ENCODE data around the gene LRP8. TPM values are rescaled to one million over a fixed set of nuclear protein-coding genes. Genes with fewer than 3 reads are reported as not detected.

The LRP8 gene
- total and polyA plus RNA-seq, 2 of the 13 experiments (the other 11 are each of a cell fraction or from before 2014, with no cell fraction given), result 17.3 to 17.4 TPM

DNA sequence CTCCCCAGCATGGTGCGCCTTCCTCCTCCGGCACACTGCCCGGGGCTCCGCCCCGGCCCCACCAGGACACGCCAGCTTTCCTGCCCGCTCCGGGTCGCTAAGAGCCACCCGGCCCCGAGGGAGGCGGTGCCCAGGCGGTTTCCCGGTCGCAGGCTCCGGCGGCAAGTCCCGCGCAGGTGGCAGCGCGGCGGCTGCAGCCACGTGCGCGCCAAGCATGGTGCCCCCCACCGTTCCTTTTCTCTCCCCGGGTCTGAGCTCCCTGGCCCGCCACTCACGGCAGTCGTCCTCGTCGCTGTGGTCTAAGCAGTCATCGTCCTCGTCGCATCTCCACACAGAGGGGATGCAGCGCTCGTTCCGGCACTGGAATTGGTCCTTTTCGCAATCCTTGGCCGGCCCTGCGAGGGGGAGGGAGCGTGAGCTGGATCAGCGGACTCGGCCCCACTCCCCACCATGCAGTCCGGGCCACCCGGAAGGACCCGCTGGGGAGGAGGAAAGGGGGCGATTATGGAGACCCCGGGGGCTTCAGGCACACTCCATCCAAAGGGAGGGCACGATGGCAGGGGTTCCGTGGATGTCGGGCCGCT, 1.2 kb downstream of the LRP8 start (continued):
- TF ChIP-seq, protein P1, sequence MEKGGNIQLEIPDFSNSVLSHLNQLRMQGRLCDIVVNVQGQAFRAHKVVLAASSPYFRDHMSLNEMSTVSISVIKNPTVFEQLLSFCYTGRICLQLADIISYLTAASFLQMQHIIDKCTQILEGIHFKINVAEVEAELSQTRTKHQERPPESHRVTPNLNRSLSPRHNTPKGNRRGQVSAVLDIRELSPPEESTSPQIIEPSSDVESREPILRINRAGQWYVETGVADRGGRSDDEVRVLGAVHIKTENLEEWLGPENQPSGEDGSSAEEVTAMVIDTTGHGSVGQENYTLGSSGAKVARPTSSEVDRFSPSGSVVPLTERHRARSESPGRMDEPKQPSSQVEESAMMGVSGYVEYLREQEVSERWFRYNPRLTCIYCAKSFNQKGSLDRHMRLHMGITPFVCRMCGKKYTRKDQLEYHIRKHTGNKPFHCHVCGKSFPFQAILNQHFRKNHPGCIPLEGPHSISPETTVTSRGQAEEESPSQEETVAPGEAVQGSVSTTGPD (CRISPR knock-in tag; IDR thresholded peaks at IDR 0.05), result no peak
- TF ChIP-seq, protein P2, sequence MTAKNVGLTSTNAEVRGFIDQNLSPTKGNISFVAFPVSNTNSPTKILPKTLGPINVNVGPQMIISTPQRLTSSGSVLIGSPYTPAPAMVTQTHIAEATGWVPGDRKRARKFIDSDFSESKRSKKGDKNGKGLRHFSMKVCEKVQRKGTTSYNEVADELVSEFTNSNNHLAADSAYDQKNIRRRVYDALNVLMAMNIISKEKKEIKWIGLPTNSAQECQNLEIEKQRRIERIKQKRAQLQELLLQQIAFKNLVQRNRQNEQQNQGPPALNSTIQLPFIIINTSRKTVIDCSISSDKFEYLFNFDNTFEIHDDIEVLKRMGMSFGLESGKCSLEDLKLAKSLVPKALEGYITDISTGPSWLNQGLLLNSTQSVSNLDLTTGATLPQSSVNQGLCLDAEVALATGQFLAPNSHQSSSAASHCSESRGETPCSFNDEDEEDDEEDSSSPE (CRISPR knock-in tag; IDR thresholded peaks at IDR 0.05), result peak; percentile 49
- TF ChIP-seq ZNF30 (CRISPR knock-in tag; IDR thresholded peaks at IDR 0.05) (no peak), CHCHD3 (CRISPR knock-in tag; IDR thresholded peaks at IDR 0.05) (0 out of 2 replicates have a peak, but pooled peaks have one; percentile 20), CENPT (CRISPR knock-in tag; IDR thresholded peaks at IDR 0.05; ENCODE audit: low read depth) (peak; percentile 69; the same call in 1 of the 2 replicates), ZSCAN31 (CRISPR knock-in tag; IDR thresholded peaks at IDR 0.05; ENCODE audit: low read depth) (0 out of 2 replicates have a peak, but pooled peaks have one; percentile 23), ZFY (CRISPR knock-in tag; IDR thresholded peaks at IDR 0.05) (peak; percentile 49; the same call in 1 of the 2 replicates), DR1 (CRISPR knock-in tag; IDR thresholded peaks at IDR 0.05) (no peak; the same call in 1 of the 2 replicates), TAF1 (CRISPR knock-in tag; IDR thresholded peaks at IDR 0.05) (peak; percentile 8; the same call in 1 of the 2 replicates), ZNF777 (CRISPR knock-in tag; IDR thresholded peaks at IDR 0.05) (peak; percentile 36; the same call in 1 of the 2 replicates), HDAC1 (CRISPR knock-in tag; IDR thresholded peaks at IDR 0.05) (peak; percentile 23; the same call in 1 of the 2 replicates), ZNF768 (CRISPR knock-in tag; IDR thresholded peaks at IDR 0.05) (peak; percentile 49; the same call in 1 of the 2 replicates), ZNF143 (CRISPR knock-in tag; IDR thresholded peaks at IDR 0.05) (peak; percentile 56; the same call in 1 of the 2 replicates)
- TF ChIP-seq, protein P3, sequence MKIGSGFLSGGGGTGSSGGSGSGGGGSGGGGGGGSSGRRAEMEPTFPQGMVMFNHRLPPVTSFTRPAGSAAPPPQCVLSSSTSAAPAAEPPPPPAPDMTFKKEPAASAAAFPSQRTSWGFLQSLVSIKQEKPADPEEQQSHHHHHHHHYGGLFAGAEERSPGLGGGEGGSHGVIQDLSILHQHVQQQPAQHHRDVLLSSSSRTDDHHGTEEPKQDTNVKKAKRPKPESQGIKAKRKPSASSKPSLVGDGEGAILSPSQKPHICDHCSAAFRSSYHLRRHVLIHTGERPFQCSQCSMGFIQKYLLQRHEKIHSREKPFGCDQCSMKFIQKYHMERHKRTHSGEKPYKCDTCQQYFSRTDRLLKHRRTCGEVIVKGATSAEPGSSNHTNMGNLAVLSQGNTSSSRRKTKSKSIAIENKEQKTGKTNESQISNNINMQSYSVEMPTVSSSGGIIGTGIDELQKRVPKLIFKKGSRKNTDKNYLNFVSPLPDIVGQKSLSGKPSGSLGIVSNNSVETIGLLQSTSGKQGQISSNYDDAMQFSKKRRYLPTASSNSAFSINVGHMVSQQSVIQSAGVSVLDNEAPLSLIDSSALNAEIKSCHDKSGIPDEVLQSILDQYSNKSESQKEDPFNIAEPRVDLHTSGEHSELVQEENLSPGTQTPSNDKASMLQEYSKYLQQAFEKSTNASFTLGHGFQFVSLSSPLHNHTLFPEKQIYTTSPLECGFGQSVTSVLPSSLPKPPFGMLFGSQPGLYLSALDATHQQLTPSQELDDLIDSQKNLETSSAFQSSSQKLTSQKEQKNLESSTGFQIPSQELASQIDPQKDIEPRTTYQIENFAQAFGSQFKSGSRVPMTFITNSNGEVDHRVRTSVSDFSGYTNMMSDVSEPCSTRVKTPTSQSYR (CRISPR knock-in tag; IDR thresholded peaks at IDR 0.05; ENCODE audit: borderline replicate concordance), result peak; percentile 25; the same call in 1 of the 2 replicates
- TF ChIP-seq, protein P4, sequence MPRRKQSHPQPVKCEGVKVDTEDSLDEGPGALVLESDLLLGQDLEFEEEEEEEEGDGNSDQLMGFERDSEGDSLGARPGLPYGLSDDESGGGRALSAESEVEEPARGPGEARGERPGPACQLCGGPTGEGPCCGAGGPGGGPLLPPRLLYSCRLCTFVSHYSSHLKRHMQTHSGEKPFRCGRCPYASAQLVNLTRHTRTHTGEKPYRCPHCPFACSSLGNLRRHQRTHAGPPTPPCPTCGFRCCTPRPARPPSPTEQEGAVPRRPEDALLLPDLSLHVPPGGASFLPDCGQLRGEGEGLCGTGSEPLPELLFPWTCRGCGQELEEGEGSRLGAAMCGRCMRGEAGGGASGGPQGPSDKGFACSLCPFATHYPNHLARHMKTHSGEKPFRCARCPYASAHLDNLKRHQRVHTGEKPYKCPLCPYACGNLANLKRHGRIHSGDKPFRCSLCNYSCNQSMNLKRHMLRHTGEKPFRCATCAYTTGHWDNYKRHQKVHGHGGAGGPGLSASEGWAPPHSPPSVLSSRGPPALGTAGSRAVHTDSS (CRISPR knock-in tag; conservative IDR thresholded peaks at IDR 0.05), result no peak
- TF ChIP-seq, protein P5, sequence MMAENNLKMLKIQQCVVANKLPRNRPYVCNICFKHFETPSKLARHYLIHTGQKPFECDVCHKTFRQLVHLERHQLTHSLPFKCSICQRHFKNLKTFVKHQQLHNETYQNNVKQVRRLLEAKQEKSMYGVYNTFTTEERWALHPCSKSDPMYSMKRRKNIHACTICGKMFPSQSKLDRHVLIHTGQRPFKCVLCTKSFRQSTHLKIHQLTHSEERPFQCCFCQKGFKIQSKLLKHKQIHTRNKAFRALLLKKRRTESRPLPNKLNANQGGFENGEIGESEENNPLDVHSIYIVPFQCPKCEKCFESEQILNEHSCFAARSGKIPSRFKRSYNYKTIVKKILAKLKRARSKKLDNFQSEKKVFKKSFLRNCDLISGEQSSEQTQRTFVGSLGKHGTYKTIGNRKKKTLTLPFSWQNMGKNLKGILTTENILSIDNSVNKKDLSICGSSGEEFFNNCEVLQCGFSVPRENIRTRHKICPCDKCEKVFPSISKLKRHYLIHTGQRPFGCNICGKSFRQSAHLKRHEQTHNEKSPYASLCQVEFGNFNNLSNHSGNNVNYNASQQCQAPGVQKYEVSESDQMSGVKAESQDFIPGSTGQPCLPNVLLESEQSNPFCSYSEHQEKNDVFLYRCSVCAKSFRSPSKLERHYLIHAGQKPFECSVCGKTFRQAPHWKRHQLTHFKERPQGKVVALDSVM (CRISPR knock-in tag; IDR thresholded peaks at IDR 0.05), result 0 out of 2 replicates have a peak, but pooled peaks have one; percentile 8
- TF ChIP-seq, protein P6, sequence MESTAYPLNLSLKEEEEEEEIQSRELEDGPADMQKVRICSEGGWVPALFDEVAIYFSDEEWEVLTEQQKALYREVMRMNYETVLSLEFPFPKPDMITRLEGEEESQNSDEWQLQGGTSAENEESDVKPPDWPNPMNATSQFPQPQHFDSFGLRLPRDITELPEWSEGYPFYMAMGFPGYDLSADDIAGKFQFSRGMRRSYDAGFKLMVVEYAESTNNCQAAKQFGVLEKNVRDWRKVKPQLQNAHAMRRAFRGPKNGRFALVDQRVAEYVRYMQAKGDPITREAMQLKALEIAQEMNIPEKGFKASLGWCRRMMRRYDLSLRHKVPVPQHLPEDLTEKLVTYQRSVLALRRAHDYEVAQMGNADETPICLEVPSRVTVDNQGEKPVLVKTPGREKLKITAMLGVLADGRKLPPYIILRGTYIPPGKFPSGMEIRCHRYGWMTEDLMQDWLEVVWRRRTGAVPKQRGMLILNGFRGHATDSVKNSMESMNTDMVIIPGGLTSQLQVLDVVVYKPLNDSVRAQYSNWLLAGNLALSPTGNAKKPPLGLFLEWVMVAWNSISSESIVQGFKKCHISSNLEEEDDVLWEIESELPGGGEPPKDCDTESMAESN (CRISPR knock-in tag; conservative IDR thresholded peaks at IDR 0.05), result peak; percentile 69; the same call in 1 of the 2 replicates
